Endothelial cell of umbilical vein (primary cell): ENCODE measurements around the gene PLXDC2. TPM values are rescaled to one million over a fixed set of nuclear protein-coding genes. Genes with fewer than 3 reads are reported as not detected.

Experiments
- BruUV-seq: library from RNA; stranded (reverse); fragments of 400-500 nt; replicated peaks from 2 replicates; lab custom pipeline; 2021; lab: Mats Ljungman, UMichigan
- CTCF ChIA-PET: fragments of 300-600, 350-600 bp; sonication (Branson Sonifier 250); formaldehyde crosslinking; loops from one replicate; lab custom pipeline; 2021; ENCODE audit warnings: antibody characterized with exemption, inconsistent platforms; lab: Charles Lee
- POLR2A ChIA-PET: fragments of 300-600, 350-600 bp; sonication (Branson Sonifier 250); formaldehyde crosslinking; loops from one replicate; lab custom pipeline; 2021; ENCODE audit warnings: antibody characterized with exemption, inconsistent platforms; lab: Charles Lee
- DNase-seq: peaks from one replicate; pipeline ENCODE4 v3.0.0-alpha.2; 2011; ENCODE audit warnings: low read depth, low spot score
- FAIRE-seq: peaks from 2 replicates; lab custom pipeline; 2011; peaks lifted over from hg19 to GRCh38; lab: Jason Lieb, UNC
- H2AFZ ChIP-seq: 2 replicates; pipeline ENCODE4 v1.6.0; 2012; ENCODE audit warnings: low read depth, low read length, control low read depth, inconsistent platforms
- H3K27ac ChIP-seq: 2 replicates; pipeline ENCODE4 v1.5.1; 2011; ENCODE audit warnings: low read depth, mild to moderate bottlenecking, control low read depth, low read length, moderate library complexity; ENCODE audit not compliant: insufficient read depth
- H3K27me3 ChIP-seq, 2 experiments: 2 replicates each; pipeline versions ENCODE4 v1.6.0 to v1.6.1; 2011; ENCODE audit warnings: low read length in 2 of 2, mixed read lengths in 1 of 2; ENCODE audit not compliant: control insufficient read depth in 2 of 2, insufficient read depth in 2 of 2
- H3K36me3 ChIP-seq, 2 experiments: 2 replicates in 1 of 2; 3 replicates in 1 of 2; pipeline ENCODE4 v1.5.1; 2011; ENCODE audit warnings: low read length in 2 of 2, mild to moderate bottlenecking in 1 of 2, moderate library complexity in 1 of 2; ENCODE audit not compliant: control insufficient read depth in 2 of 2, insufficient read depth in 2 of 2; ENCODE audit errors: extremely low read depth in 1 of 2
- H3K4me1 ChIP-seq: 3 replicates; pipeline ENCODE4 v1.5.1; 2011; ENCODE audit warnings: mild to moderate bottlenecking, low read length; ENCODE audit not compliant: control insufficient read depth, insufficient read depth; ENCODE audit errors: extremely low read depth
- H3K4me2 ChIP-seq: 2 replicates; pipeline ENCODE4 v1.6.1; 2011; ENCODE audit warnings: low read length, control low read depth, mixed read lengths; ENCODE audit not compliant: insufficient read depth
- H3K4me3 ChIP-seq, 3 experiments: fragments of 200-600 bp in 1 of 3; sonication (generic), shearing (Covaris generic) in 1 of 3; replicated peaks in 1 of 3; 2 replicates each; pipeline ENCODE4 v1.5.1; 2011 to 2016; ENCODE audit warnings: control low read depth in 3 of 3, low read length in 3 of 3, mild to moderate bottlenecking in 2 of 3, inconsistent platforms in 1 of 3, low read depth in 1 of 3, moderate library complexity in 1 of 3; ENCODE audit not compliant: insufficient read depth in 1 of 3
- H3K79me2 ChIP-seq: 2 replicates; pipeline ENCODE4 v1.6.0; 2012; ENCODE audit warnings: low read length, inconsistent platforms; ENCODE audit not compliant: control insufficient read depth, insufficient read depth
- H3K9ac ChIP-seq: replicated peaks from 2 replicates; pipeline ENCODE3; 2011; ENCODE audit warnings: low read length, control low read depth; ENCODE audit not compliant: insufficient read depth; ENCODE audit errors: extremely low read depth
- H3K9me1 ChIP-seq: replicated peaks from 3 replicates; pipeline ENCODE4 v1.6.0; 2011; ENCODE audit warnings: mild to moderate bottlenecking, low read length; ENCODE audit not compliant: control insufficient read depth, insufficient read depth; ENCODE audit errors: extremely low read depth
- H3K9me3 ChIP-seq: replicated peaks from 2 replicates; pipeline ENCODE4 v1.5.1; 2012; ENCODE audit warnings: low read length, inconsistent platforms; ENCODE audit not compliant: control insufficient read depth, insufficient read depth
- H4K20me1 ChIP-seq: replicated peaks from 2 replicates; pipeline ENCODE3; 2011; ENCODE audit warnings: mild to moderate bottlenecking, low read length; ENCODE audit not compliant: control insufficient read depth, insufficient read depth; ENCODE audit errors: extremely low read depth
- EZH2 ChIP-seq: IDR thresholded peaks from 2 replicates; pipeline ENCODE4 v1.6.1; 2012; ENCODE audit warnings: borderline replicate concordance, low read depth, mild to moderate bottlenecking, moderate library complexity, low read length, inconsistent platforms; ENCODE audit not compliant: severe bottlenecking
- FOS ChIP-seq: IDR thresholded peaks from 2 replicates; pipeline ENCODE4 v1.6.1; 2011; ENCODE audit warnings: mild to moderate bottlenecking, low read length, moderate library complexity, borderline replicate concordance; ENCODE audit not compliant: insufficient read depth
- GATA2 ChIP-seq: IDR thresholded peaks from 2 replicates; pipeline ENCODE4 v1.7.0; 2011; ENCODE audit warnings: low read depth, mild to moderate bottlenecking, moderate library complexity, mixed read lengths, low read length; ENCODE audit not compliant: insufficient read length, insufficient read depth
- JUN ChIP-seq: IDR thresholded peaks from 2 replicates; pipeline ENCODE4 v1.6.1; 2011; ENCODE audit warnings: borderline replicate concordance, low read depth; ENCODE audit not compliant: insufficient read length, insufficient read depth
- MYC ChIP-seq: IDR thresholded peaks from one replicate; pipeline ENCODE4 v1.6.1; 2011; ENCODE audit warnings: mild to moderate bottlenecking, low read depth, low read length
- POLR2A ChIP-seq: IDR thresholded peaks from 2 replicates; pipeline ENCODE4 v1.6.1; 2012; ENCODE audit warnings: low read depth, mild to moderate bottlenecking, control low read depth, low read length
- POLR2AphosphoS5 ChIP-seq: IDR thresholded peaks from 2 replicates; pipeline ENCODE4 v1.6.1; 2012; ENCODE audit warnings: low read depth, mild to moderate bottlenecking, control low read depth, low read length, moderate library complexity; ENCODE audit not compliant: insufficient read depth
- dilution Hi-C: fragments of 300-500 bp; cut with MboI; formaldehyde crosslinking; loops from one replicate; pipeline ENCODE4 v1.15.0; 2019; ENCODE audit warnings: low sequenced_read_pairs; ENCODE audit not compliant: extremely low pct_ligation_motif_present
- intact Hi-C: fragments of 100-400 bp; cut with micrococcal nuclease; formaldehyde crosslinking; loops from one replicate; pipeline ENCODE4 v1.10.0; 2022
- polyA plus RNA-seq, 4 experiments: library from polyadenylated mRNA; depleted of rRNA in 3 of 4; stranded (reverse) in 3 of 4; unstranded in 1 of 4; fragments of >200 nt; gene quantifications; 2 replicates each; pipeline versions ENCODE4 v1.2.1 to v1.2.3, GENCODE V29; 2011 to 2012; ENCODE audit warnings: missing spikeins in 1 of 4
- total RNA-seq: library from RNA; stranded (reverse); gene quantifications from 2 replicates; pipeline ENCODE4 v1.2.3, GENCODE V29; 2021
- TF ChIP-seq, protein P1 (sequence below), 2 donors: IDR thresholded peaks; 1 replicate in 1 of 2; 2 replicates in 1 of 2; pipeline ENCODE4 v1.5.1; 2011; ENCODE audit warnings: low read length in 2 of 2, mild to moderate bottlenecking in 2 of 2, moderate library complexity in 2 of 2, control low read depth in 1 of 2, inconsistent platforms in 1 of 2, low read depth in 1 of 2; ENCODE audit not compliant: insufficient read depth in 1 of 2; ENCODE audit errors: extremely low read depth in 1 of 2
- TF ChIP-seq, protein P2 (sequence below): IDR thresholded peaks from 2 replicates; pipeline ENCODE4 v1.6.1; 2011; ENCODE audit not compliant: insufficient read depth, insufficient read length

PLXDC2 gene
- total and polyA plus RNA-seq, 2 donors (not counting 3 experiments of a cell fraction or from before 2014, with no cell fraction given) = 0.32 to 1.2 TPM

DNA sequence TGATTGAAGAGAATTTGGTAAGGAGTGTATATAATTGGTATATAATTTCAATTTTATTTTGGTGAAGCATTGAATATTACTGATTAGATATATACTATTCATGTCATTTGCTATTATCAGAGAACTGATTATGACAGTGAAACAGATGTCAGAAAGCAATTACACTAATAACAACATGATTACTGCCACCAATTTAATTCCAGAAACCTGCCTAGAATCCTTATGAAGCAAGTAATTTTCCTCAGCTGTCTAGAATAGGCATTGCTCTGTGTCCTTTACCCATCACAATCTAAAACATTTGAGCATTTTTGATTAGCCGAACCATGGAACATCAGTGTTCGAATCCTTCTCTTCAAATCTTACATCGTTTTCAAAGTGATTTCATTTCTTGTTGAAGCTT is 24.5 kb downstream of the PLXDC2 start:
- H3K4me2 ChIP-seq = no peak overlapping the region
- no peaks in the 10 kb centered on the region for H4K20me1 ChIP-seq
- dilution Hi-C loops (no loop called here), intact Hi-C loops (no loop called here)
- no peak overlapping the region for H3K27ac ChIP-seq
- H3K4me3 ChIP-seq = no peak overlapping the region
- FAIRE-seq = no peak
- BruUV-seq = no TSS peak
- H3K4me1 ChIP-seq = no peaks in the 10 kb centered on the region
- H3K9me3 ChIP-seq = no peaks in the 10 kb centered on the region
- no peak overlapping the region for H3K9ac ChIP-seq
- no peak for DNase-seq
- no peaks in the 10 kb centered on the region for H3K79me2 ChIP-seq
- TF ChIP-seq, protein P1, sequence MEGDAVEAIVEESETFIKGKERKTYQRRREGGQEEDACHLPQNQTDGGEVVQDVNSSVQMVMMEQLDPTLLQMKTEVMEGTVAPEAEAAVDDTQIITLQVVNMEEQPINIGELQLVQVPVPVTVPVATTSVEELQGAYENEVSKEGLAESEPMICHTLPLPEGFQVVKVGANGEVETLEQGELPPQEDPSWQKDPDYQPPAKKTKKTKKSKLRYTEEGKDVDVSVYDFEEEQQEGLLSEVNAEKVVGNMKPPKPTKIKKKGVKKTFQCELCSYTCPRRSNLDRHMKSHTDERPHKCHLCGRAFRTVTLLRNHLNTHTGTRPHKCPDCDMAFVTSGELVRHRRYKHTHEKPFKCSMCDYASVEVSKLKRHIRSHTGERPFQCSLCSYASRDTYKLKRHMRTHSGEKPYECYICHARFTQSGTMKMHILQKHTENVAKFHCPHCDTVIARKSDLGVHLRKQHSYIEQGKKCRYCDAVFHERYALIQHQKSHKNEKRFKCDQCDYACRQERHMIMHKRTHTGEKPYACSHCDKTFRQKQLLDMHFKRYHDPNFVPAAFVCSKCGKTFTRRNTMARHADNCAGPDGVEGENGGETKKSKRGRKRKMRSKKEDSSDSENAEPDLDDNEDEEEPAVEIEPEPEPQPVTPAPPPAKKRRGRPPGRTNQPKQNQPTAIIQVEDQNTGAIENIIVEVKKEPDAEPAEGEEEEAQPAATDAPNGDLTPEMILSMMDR (IDR thresholded peaks at IDR 0.05; ENCODE audit: extremely low read depth in 1 of 2, insufficient read depth in 1 of 2, low read depth in 1 of 2, low read length in 2 of 2) = no peak
- no peaks in the 10 kb centered on the region for H3K27me3 ChIP-seq
- ChIA-PET CTCF (no interaction called here), POLR2A (no interaction called here)
- H3K9me1 ChIP-seq = no peaks in the 10 kb centered on the region
- H3K36me3 ChIP-seq = no peaks in the 10 kb centered on the region
- no peak overlapping the region for H2AFZ ChIP-seq

DNA sequence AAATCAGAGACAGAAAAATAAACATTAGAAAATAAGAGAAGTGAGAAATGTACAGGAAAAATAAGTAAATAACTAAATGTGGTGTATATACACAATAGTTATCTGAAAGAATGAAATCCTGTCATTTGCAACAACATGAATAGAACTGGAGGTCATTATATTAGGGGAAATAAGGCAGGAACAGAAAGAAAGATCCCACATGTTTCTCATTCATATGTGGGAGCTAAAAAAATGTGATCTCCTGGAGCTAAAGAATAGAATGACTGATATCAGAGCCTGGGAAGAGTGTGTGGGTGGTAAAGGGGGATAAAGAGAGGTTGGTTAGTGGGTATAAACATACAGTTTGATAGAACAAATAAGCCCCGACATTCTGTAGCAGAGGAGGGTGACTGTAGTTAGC is 27.3 kb downstream of the PLXDC2 start:
- Histone ChIP-seq H3K27ac (no peak overlapping the region), H3K4me2 (no peak overlapping the region)
- CTCF ChIA-PET = no interaction called here

More for the DNA sequence above, 27.3 kb downstream of the PLXDC2 start:
- H3K27me3 ChIP-seq = no peaks in the 10 kb centered on the region
- FAIRE-seq (no peak), DNase-seq (no peak)
- TF ChIP-seq, protein P2, sequence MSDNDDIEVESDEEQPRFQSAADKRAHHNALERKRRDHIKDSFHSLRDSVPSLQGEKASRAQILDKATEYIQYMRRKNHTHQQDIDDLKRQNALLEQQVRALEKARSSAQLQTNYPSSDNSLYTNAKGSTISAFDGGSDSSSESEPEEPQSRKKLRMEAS = no peak
- no peak for TF ChIP-seq EZH2
- TF ChIP-seq, protein P1 (IDR thresholded peaks at IDR 0.05; ENCODE audit: extremely low read depth in 1 of 2, insufficient read depth in 1 of 2, low read depth in 1 of 2, low read length in 2 of 2) = no peak
- TF ChIP-seq GATA2 = no peak
- no peak for TF ChIP-seq JUN
- no peak for TF ChIP-seq POLR2AphosphoS5
- no peak for TF ChIP-seq MYC
- no peak for TF ChIP-seq POLR2A
- TF ChIP-seq FOS = no peak
- BruUV-seq = no TSS peak
- no peaks in the 10 kb centered on the region for H3K79me2 ChIP-seq
- POLR2A ChIA-PET = no interaction called here
- H4K20me1 ChIP-seq = no peaks in the 10 kb centered on the region
- H3K36me3 ChIP-seq = no peaks in the 10 kb centered on the region
- no peak overlapping the region for H3K4me3 ChIP-seq
- intact Hi-C loops = no loop called here
- no peaks in the 10 kb centered on the region for H3K4me1 ChIP-seq
- no peak overlapping the region for H3K9ac ChIP-seq
- dilution Hi-C loops = no loop called here
- H2AFZ ChIP-seq = no peak overlapping the region
- no peaks in the 10 kb centered on the region for H3K9me3 ChIP-seq
- no peaks in the 10 kb centered on the region for H3K9me1 ChIP-seq
